GM10266 (cell line): ENCODE data around the gene NEGR1.

ENCODE experiments used
- DNase-seq: peaks from one replicate; pipeline ENCODE4 v3.0.0; 2012; ENCODE audit errors: extremely low spot score
- TF ChIP-seq, protein P1 (sequence below): IDR thresholded peaks from 2 replicates; pipeline ENCODE4 v1.5.1; 2012; ENCODE audit warnings: mild to moderate bottlenecking, low read depth; ENCODE audit not compliant: control insufficient read depth, insufficient read depth; ENCODE audit errors: missing control alignments

Gene NEGR1

DNA sequence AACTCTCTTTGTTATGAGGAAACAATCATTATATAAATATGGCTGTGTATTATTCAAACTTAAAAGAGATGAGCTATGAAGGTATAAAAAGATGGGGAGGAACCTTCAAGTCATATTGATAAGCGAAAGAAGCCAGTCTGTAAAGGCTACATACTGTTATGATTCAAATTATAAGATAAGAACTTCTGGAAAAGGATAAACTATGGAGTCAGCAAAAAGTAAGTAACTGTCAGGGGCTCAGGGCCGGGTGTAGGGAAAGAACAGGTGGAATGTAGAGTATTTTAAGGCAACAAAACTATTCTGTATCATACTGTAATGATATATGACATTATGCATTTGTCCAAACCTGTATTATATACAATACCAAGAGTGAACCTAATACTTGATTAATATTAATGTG lies 628.4 kb downstream of the NEGR1 start:
- DNase-seq: no peak
- TF ChIP-seq, protein P1, sequence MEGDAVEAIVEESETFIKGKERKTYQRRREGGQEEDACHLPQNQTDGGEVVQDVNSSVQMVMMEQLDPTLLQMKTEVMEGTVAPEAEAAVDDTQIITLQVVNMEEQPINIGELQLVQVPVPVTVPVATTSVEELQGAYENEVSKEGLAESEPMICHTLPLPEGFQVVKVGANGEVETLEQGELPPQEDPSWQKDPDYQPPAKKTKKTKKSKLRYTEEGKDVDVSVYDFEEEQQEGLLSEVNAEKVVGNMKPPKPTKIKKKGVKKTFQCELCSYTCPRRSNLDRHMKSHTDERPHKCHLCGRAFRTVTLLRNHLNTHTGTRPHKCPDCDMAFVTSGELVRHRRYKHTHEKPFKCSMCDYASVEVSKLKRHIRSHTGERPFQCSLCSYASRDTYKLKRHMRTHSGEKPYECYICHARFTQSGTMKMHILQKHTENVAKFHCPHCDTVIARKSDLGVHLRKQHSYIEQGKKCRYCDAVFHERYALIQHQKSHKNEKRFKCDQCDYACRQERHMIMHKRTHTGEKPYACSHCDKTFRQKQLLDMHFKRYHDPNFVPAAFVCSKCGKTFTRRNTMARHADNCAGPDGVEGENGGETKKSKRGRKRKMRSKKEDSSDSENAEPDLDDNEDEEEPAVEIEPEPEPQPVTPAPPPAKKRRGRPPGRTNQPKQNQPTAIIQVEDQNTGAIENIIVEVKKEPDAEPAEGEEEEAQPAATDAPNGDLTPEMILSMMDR: no peak

DNA sequence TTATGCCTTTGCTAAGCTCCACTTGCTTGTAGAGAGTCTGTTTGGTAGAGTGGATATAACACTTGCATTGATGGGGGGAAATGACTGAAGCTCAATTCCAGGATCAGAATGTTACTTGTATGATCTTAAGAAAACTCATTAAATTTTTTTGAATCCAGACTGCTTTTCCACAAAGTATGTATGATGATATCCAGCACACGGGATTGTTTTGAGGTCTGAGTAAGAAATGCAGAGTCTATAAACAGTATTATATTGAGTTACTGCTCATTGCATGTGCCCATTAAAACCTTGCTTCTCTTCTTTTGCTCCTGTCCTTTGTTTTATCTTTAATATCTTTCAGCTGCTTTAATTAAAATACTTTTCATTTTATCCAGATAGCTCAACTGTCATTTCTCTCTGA lies 631.1 kb downstream of the NEGR1 start:
- TF ChIP-seq, protein P1: no peak
- no peak for DNase-seq

DNA sequence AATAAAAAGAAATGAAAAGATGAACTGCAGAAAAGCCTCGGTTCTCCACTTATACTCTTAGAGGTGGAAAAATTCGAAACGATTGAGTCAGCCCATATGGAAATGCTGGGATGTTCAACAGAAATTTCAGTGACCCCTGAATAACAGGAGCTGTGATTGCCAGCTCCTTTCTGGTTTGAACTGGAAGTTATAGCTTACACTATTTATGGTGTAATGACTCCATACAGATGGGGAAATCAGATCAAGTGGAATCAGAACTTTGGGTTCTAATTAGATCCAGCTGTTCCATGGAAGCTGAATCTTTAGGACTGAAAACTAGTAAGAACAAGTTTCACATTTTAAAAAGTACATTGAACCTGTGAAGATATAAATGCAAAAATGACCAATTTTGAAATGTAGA lies 632.2 kb downstream of the NEGR1 start:
- TF ChIP-seq, protein P1: no peak
- DNase-seq: no peak

GRCh38 chr1:71649608-71650007 lies 632.7 kb downstream of the NEGR1 start:
- TF ChIP-seq, protein P1: no peak
- DNase-seq: no peak

DNA sequence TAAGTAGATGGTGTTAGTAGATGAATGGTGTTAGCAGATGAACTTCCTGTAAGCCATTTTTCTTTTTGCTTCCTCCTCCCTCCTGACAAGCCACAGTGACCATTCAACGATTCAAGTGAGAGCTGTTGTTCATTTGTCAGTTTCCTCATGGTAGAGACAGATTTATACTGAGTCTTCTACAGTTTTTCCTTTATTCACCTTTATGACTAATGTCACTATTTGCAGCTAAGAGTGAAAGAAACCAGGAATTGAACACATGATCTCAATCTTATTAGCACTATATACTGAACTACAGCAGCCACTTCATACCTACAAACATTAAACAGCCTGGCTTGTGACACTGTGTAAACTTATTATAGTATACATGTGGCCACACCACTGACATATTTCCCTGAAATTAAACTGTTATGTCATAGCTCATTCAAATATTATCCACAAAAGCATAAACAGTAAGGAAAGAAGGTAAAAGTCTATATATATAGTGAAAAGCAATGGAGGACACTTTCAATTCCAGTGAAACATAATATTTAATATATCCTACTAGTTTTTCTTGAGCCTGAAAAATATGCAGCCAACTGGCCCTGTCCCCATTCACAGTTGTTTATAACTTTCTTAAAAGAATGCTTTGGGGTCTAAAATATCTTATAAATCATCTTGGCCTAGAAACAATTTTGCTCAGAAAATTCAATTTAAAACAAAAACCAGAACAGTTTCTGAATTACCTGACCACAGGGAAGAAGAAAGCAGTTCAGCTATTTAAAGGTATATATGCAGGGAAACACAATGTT lies 634.6 kb downstream of the NEGR1 start:
- no peak for DNase-seq
- TF ChIP-seq, protein P1: no peak

DNA sequence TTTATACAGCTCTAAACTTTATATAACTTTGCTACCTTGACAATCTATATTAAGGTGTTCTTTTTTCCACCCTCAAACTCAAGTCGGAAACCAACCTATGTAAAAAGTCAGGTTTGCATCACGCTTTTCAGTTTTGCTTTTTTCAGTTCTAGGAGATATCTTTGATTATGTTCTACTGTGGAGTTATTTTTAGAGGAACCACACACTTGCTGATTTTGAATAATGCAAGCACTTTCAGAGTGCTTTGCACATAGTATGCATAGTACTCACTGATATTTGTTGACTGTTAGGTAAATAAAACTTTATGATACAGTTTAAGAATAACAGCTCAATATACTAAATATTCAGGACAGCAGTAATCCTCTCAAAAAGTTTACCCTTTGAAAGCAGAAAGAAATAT lies 637.3 kb downstream of the NEGR1 start:
- no peak for DNase-seq
- TF ChIP-seq, protein P1: no peak

DNA sequence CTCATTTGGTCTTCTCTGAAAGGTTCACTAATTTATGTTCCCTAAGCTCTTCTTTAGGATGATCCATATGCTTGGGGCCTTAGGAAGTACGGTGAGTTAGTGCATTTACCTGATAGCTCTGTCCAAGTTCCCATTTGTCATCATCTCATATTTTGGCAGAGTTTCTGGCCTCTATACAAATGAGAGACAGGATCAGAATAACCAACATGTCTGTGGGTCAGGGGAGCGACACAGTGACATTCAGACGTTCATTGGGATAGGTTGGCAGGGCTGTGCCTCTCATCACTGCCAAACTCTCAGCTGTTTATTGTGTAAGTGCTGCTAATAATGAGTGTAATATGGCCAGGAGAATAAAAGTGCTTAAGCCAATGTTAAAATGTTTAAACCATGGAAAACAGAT lies 640.4 kb downstream of the NEGR1 start:
- no peak for DNase-seq
- TF ChIP-seq, protein P1: no peak
